PFSK-1 (cell line): ENCODE results near the gene MBTPS1.

ENCODE experiments used
- POLR2AphosphoS5 ChIP-seq: IDR thresholded peaks from 2 replicates; pipeline ENCODE4 v1.6.1; 2012; ENCODE audit warnings: low read depth, mild to moderate bottlenecking, control low read depth, low read length, moderate library complexity
- REST ChIP-seq, 2 experiments: IDR thresholded peaks; 2 replicates each; pipeline versions ENCODE4 v1.6.1 to v1.8.0; 2011 to 2012; ENCODE audit warnings: low read depth in 2 of 2, low read length in 2 of 2, control low read depth in 1 of 2, inconsistent platforms in 1 of 2, mild to moderate bottlenecking in 1 of 2, moderate library complexity in 1 of 2; ENCODE audit not compliant: insufficient read depth in 1 of 2
- TAF1 ChIP-seq: IDR thresholded peaks from 2 replicates; pipeline ENCODE4 v1.6.1; 2012; ENCODE audit warnings: low read length, control low read depth, borderline replicate concordance; ENCODE audit not compliant: insufficient read depth

- no peak for TF ChIP-seq REST (IDR thresholded peaks at IDR 0.05; ENCODE audit: insufficient read depth in 1 of 2, low read depth in 2 of 2, low read length in 2 of 2)
- TF ChIP-seq POLR2AphosphoS5, result no peak
- TF ChIP-seq TAF1, result no peak
Measured at GRCh38 chr16:84090211-84090610, 26.5 kb downstream of the MBTPS1 start.
